ENCODE data around the gene TMEM63C.
"Not testable (repeated sequence)": the region's sequence is repeated elsewhere in the genome, so short reads cannot be mapped to it uniquely, and the experiment has no call there.

Gene TMEM63C

DNA sequence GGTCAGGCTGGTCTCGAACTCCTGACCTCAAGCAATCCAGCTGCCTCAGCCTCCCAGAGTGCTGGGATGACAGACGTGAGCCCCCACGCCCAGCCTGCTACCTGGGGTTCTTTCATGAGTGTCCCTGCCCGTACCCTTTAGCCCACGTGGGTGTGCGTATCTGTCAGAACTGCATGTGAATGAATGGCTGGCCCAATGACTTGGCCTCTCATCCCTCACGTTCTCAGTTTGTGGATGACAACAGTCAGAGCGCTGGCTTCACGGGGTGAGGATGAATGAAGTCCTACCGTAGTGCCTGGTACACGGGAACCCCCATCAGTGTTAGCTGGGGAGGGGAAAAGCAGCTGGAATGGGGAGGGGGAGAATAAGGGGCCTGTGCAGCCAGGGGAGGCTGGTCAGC lies 23.9 kb upstream of the TMEM63C start:
- no peak for DNase-seq

DNA sequence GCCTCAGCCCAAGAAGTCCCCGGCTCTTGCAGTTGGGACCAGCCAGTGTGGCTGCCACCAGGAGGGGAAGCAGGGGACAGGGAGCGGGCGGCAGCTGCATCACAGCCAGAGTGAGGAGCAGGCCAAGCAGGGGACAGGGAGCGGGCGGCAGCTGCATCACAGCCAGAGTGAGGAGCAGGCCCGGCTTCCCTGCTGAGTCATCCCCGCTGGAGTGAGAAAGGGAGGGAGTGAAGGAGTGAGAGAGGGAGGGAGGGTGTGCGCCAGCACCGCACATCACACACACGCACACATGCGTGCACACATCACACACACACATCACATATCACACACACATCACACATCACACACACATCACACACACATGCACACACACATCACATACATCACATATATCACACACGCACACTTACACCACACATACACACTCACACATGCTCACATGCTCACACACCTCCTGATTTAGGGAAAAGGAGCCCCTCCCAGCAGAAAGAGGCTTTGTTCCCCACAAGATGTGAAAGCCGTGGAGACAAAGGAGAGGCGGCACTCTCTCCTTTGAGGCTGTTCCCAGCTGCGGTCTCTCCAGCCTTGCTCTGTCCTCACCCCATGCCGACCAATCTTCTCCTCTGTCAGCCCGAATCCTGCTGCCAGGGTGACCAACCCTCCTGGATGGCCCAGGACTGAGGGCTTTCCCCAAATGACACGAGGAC lies 23.3 kb upstream of the TMEM63C start:
- no peak for DNase-seq

DNA sequence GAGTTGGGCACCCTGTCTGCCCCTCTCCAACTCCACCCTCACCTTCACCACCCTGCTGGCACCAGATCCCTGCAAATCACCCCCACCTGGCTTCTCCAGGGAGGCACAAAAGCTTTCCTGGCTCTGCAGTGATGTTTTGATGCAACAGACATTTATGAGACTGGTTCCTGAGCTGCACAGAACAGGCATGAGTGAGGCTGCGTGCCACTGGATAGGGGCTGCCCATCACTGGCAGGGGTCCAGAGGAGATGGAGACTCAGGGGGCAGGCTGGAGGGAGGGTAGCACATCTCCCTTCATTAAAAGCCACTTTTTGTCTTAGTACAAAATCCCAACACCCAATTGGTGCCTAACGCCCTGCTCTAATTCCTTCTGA lies 22.7 kb upstream of the TMEM63C start:
- DNase-seq, result no peak

DNA sequence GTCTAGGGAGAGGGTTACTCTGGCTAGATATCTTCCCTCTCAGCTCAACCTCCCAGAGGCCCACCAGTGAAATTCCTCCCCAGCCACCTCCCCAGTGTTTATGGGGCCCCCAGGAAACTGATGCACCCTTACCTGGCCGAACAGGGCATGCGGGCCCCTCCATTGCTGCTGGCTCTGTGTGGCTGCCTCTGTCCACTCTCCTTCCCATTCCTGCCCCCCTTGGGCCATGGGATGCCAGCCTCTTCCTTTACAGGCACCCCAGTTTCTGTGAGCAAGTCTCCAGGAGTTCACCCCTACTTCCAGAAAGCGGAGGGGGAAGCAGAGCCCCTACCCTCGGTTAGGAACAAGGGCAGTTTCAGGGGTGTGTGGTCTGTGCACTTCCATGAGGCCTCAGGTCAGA lies 20.6 kb upstream of the TMEM63C start:
- no peak for DNase-seq

DNA sequence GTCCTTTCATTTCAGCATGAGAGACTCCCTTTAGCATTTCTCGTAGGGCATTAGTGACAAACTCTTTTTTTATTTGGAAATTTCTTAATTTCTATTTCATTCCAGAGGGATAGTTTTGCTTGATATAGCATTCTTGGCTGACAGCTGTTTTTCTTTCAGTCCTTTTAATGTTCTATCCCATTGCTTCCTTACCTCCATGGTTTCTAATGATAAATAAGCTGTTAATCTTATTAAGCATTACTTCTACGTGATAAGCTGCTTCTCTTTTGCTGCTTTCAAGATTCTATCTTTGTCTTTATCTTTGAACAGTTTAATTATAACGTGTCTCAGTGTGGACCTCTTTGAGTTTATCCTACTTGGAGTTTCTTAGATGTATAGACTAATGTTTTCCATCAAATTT lies 11.6 kb upstream of the TMEM63C start:
- DNase-seq, result no peak

DNA sequence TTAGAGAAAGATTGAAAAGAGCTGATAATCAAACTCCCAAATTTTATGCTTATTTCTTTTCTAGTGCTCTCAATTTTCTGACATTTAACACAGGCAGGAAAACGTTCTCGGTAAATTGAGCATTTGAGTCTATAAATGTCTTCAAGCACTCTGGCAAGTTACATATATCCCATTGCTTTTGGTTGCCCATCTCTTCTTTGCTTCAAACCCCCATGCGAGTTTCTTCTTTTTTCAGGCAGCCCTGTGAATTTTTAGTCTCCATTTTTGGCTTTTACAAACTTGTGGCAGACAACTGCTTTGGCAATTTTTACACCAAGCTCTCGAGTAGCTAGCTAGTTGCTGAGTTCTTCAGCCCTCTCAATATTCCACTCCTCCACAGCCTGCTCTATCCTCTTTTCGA lies 8.7 kb upstream of the TMEM63C start:
- DNase-seq, result no peak

DNA sequence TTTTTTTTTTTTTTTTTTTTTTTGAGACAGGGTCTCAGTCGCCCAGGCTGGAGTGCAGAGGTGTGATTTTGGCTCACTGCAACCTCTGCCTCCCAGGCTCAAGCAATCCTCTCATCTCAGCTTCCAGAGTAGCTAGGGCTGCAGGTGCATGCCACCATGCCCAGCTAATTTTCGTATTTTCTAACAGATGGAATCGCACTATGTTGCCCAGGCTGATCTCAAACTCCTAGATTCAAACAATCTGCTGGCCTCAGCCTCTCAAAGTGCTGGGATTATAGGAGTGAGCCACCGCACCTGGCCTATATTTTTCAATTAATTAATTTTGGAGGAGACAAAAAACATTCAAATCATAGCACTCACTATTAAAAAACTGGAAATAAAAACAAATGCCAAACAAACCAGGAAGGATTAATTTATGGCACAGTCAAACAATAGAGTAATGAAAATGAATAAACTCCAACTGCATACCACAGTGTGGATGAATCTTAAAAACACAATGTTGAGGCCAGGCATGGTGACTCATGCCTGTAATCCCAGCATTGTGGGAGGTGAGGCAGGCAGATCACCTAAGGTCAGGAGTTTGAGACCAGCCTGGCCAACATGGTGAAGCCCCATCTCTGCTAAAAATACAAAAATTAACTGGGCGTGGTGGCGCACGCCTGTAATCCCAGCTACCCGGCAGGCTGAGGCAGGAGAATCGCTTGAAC lies 7.5 kb upstream of the TMEM63C start:
- not testable (repeated sequence) for DNase-seq

DNA sequence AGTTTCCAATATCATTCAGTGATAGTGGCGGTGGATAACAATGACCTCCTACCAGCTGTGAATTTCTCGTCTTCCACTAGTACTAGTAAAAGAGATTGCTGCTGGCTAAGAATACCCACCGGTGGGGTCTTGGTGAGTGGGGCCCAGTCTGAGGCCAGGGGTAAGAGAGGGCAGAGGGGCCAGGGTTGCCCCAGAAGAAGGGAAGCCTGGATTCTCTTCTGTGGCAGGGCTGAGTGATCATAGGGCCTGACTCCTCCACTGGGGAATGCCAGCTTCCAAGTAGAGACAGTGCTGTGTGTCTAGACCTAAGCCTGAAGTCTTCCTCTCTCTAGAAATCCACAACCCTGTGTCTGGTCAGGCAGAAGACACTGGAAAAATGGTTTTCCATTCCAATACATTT lies 5.8 kb upstream of the TMEM63C start:
- no peak for DNase-seq

DNA sequence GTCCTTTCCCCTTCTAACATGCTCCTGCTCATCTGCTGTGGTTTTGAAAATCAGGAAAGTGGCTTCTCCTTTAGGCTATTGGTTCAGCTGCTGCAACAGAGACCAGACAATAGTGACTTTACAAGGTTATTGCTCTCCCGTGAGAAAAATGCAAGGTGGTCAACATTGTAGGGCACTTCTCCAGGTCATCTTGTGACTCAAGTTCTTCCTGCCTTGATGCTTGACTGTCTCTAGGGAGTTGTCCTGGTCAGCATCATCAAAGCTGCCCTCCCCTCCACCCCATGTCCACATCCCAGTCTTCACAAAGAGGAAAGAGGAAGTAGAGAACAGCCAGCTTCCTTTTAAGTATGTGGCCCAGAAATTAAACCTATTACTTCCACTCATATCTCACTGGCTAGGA lies 3.9 kb upstream of the TMEM63C start:
- no peak for DNase-seq

DNA sequence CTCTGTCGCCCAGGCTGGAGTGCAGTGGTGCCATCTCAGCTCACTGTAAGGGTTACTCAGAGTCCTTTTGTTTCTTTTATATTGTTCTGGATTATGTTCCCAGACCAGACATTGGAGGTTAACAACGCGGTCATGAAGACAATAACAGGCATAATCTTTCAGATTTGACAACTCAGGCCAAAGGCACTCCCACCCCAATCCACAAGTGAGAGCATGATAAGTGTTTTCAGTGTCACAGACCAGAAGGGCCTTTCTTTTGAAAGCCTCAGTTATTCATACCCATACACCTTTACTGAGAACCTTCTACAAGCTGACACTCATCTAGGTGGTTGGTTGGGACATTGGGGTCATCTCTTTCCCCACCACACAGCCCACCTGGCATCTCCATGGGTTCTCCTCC lies 2.9 kb upstream of the TMEM63C start:
- DNase-seq, result no peak

DNA sequence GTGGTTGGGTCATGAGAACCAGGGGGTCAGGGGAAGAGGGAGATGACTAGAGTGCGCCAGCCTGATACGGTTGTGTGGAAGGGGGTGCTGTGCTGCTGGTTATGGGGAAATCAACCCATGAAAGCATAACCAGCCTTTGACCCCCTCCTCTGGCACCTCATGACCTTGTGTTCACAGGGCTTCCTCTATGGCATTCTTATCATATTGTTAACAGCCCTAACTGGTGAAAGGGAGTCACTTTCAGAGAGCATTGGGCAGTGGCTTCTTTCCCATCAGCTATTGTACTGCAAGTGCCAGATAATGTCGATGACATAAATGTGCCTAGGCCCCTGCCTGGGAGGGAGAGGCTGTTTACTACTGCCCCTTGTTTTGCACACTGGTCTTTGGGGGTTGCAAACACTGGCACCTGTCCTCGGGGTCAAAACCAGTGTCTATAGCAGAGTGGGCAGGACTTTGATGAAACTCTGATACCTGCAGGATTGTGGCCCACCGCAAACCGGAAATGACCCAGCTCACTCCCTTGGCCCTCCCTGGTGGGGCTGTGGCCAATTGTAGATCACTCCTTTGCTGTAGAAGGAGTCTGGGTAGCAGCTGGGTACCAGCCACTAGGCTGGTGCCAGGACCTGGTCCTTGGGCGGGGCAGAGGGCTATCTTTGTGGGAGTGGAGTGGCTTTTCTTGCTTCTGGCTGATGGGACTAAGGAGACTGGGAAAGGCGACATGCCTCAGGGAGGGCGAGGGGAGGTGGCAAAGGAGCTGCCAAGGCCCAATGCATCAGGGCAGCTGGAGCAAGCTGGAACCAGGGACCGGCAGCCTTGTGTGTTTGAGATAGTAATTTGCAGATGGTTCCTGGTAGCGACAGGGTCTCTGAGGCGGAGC lies 634 bp upstream of the TMEM63C start:
- DNase-seq, result no peak

DNA sequence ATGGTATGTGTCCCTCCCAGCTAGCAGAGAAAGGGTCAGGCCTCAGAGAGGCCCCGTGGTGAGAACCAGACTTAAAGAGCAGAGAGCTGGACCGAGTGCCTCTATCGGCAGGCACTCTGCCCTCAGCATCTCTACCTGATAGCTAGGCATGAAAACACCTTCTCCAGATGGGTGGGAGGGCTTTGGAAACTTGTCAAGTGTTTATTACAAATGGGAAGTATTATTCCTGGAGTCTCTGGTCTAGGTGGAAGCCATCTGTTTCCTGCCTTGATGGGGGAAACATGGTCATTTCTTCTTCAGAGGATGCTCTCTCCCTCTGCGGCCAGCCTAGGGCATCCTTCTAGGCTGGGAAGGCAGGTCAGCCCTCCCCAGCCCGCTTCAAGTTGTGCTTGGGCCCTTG lies 2.3 kb downstream of the TMEM63C start:
- no peak for DNase-seq

DNA sequence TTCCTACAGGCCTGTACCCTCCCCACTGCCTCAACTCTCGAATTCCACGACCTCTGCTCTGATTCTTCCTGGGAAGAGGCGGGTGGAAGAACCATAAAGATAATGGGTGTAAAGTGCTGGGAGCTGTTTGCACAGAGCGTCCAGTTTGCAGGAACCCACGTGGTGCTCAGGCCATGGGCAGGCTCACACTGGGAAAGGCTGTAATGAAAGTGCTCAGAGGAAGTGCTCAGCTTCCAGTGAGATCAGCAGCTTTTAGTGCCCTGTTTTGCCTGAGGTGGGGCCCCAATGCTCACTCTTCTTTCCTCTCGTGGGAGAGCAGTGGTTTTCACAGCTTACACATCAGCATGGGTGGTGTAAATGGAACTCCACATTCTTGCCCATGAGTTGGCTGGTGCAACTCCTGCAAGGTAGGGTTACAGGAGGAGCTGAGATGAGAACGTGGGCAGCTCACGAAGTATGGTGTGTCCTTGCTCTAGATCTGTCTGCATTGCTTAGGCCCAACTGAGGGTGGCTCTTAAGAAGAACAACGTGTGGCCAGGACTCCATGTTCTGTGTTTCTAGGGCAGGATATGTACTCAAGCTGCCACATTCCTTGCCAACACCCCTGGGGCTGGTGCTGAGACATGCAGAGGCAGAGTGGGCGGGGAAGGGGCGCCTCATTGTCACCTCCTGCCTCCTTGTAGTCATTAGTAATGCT lies 2.9 kb downstream of the TMEM63C start:
- no peak for DNase-seq

DNA sequence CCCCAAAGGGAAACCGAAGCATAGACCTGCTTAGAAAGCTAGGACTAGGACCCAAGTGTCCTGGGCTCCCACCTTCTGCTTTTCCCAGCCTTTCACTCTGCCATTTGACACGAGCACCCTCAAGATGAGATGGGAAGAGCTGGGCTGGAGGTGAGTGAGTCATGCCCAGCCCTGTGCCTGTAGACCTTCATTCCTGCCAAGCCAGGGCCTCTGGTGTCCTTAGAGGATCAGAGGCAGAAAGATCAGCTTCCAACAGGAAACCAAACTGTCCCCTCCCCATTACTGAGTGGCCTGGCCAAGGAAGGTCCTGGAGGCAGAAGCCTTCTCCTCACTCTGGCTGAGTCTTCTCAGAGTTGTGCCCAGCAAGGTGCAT lies 3.5 kb downstream of the TMEM63C start:
- no peak for DNase-seq

DNA sequence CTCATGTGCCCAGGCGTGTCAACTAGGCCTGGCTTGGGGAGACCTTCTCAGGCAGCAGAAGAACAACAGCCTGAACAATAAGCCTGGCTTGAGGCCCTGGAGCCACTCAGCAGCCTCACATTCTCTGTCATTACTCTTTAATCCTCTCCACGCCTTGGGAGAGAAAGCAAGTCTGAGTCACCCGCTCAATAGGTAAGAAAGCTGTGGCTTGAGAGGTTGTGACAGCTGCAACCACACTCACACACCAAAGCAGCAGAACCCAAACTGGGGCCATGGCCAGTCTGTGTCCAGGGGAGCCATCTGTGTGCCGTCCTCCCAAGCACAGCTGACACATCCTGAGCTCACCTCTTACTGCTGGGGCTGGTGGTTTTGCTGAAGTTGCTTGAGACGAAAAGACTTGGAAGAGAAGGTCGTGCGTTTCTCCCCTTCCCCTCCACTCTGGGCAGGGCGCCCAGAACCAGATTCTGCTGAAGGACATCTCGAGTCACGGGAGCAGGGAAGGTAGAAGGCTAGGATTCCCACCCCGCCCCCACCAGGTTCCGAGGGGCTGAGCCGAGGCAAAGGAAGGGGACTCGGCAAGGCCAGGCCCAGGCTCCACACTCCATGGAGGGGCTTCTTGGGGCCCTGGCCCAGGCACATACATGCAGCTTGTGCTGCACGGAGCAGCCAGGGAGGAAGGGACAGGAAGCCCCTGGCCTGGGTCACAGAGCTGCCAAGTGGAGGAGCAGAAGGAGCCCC lies 5.5 kb downstream of the TMEM63C start:
- DNase-seq, result no peak

DNA sequence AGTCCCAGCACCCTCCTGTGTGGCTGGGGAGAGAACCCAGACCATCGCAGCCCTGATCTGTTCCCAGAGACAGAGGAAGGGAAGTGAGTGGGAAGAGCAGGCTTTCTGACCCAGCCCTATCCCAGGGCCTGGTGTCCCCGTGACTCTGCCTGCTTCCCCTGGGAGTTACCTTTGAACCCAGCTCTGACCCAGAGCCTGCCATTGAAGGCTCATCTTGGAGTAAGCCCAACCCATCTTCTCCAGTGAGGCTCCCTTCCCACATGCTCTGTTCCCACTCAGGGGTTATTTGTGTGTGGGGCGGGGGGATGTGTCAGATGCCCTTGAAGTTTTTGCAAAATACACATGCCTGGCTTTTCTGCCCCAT lies 6.0 kb downstream of the TMEM63C start:
- no peak for DNase-seq

DNA sequence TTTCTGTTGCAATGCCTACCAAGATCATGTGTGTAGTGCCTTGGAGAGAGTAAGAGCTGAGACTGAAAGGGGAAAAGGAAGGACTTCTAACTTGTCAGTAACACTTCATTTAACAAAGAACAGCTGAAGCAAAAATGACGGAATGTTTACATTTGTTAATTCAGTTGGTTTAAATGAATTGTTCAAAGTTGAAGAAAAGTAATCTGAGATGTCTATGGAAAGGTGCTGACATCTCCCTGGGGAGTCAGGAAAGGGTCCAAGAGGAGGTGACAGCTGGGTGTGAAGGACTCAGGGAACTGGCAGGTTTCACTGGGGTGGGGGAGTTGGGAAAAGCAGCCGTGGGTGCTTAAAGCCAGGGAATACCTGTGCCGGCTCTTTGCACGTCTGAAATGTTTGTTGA lies 7.9 kb downstream of the TMEM63C start:
- no peak for DNase-seq

DNA sequence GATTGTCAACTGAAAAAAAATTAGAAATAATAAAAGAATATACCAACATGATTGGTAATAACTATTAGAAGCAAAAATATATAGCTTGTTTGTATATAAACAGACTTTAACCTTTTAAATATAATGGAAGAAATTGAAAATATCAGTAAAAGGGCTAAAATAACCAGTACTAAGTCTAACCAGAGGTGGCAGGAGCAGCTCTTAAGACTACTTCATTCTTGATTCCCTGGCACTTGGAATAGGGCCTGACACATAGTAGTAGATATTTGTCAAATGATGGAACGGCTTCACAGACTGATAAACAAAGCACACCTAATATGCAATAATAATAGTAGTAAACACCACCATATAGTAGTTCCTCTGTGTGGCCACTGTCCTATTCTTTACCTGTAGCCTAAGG lies 9.4 kb downstream of the TMEM63C start:
- no peak for DNase-seq

DNA sequence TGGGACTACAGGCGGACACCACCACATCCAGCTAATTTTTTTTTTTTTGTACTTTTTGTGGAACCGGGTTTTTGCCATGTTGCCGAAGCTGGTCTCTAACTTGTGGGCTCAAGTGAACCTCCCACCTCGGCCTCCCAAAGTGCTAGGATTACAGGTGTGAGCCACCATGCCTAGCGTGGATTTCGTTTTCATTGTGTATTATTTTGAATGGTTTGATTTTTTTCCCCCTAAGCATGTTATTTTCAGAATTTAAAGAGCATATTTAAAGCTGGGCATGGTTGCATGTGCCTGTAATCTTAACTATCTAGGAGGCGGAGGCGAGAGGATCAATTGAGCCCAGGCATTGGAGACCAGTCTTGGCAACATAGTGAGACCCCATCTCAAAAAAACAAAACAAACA lies 13.1 kb downstream of the TMEM63C start:
- DNase-seq, result no peak

DNA sequence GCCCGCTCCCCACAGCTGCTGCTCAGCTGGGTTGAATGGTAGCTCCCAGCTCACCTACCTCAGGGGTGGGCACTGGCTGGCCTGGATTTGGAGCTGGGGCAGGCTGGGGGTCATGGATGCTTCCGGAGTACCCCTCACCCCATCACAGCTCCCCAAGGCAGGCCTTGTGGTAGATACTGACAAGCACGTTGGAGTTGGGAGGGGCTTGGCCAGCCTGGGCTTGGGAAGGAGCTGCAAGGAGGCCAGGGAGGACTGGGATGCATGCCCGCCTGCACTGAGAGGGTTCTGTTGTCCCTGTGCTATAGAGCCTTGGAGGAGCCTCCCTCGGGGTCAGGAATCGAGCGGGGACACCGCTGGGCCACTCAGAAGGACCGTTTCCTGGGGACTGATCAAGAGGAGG lies 14.2 kb downstream of the TMEM63C start:
- DNase-seq, result no peak

DNA sequence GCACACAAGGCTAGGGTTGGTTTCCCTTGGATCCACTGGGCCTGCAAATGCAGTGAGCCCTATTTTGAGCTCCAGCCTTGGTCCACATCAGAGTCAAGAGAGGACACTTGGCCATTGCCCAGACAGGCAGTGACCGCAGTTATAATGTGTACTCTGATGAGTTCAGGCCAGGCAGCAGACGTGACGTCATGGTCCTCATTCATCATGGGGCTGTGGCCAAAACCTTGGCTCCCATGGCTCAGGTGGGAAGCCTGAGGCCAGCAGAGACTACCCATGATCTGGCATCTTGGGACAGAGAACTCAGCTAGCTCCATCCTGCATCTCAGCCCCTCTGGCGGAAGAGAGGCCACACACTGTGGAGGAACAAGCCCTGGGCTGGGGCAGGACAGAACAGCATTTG lies 16.4 kb downstream of the TMEM63C start:
- DNase-seq, result no peak

DNA sequence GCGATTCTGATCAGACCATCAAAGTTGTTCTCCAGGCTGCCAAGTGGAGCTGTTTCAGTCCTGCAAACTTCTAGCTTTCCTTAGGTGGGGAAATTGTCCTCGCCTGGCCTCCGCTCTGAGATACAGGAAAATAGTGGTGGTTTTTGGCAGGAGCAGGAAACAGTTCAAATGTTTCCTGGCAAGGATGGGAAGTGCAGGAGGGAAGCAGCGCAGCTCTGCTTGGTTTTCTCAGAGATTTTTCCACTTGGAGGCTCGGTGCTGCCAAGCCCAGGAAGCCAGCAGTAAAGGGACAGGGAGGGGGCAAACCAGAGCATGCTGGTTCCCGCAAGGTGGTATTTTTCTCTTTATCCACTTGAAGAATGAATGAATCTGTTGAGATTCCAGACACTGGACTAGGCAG lies 17.0 kb downstream of the TMEM63C start:
- DNase-seq, result no peak

DNA sequence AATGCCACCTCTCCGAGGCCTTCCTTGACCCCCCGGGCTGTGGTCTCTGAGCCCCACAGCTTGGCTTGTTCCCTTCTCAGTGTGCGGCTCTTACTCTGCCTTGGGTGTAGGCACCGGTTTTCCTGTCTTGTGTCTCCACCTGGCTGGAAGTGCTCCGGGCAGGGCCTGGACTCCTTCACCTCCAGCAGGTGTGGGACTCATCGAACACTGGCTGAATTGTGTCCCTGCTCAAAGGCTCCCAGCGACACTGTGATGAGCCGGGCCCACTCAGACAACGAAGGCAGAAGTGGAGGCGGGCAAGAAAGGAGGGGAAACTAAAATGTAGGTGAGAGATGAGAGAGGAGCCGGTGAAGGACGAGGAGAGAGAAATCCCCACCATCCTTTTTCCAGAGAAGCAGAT lies 18.0 kb downstream of the TMEM63C start:
- DNase-seq, result no peak
